Endothelial cell of umbilical vein (primary cell): ENCODE results near the gene ADH5.
"Not testable (repeated sequence)": the region's sequence is repeated elsewhere in the genome, so short reads cannot be mapped to it uniquely, and the experiment has no call there.

Source experiments
- CTCF ChIP-seq, 2 donors: IDR thresholded peaks; 1 replicate in 1 of 2; 2 replicates in 1 of 2; pipeline ENCODE4 v1.5.1; 2011; ENCODE audit warnings: low read length in 2 of 2, mild to moderate bottlenecking in 2 of 2, moderate library complexity in 2 of 2, control low read depth in 1 of 2, inconsistent platforms in 1 of 2, low read depth in 1 of 2; ENCODE audit not compliant: insufficient read depth in 1 of 2; ENCODE audit errors: extremely low read depth in 1 of 2
- EZH2 ChIP-seq: IDR thresholded peaks from 2 replicates; pipeline ENCODE4 v1.6.1; 2012; ENCODE audit warnings: borderline replicate concordance, low read depth, mild to moderate bottlenecking, moderate library complexity, low read length, inconsistent platforms; ENCODE audit not compliant: severe bottlenecking
- FOS ChIP-seq: IDR thresholded peaks from 2 replicates; pipeline ENCODE4 v1.6.1; 2011; ENCODE audit warnings: mild to moderate bottlenecking, low read length, moderate library complexity, borderline replicate concordance; ENCODE audit not compliant: insufficient read depth
- JUN ChIP-seq: IDR thresholded peaks from 2 replicates; pipeline ENCODE4 v1.6.1; 2011; ENCODE audit warnings: borderline replicate concordance, low read depth; ENCODE audit not compliant: insufficient read length, insufficient read depth
- MAX ChIP-seq: IDR thresholded peaks from 2 replicates; pipeline ENCODE4 v1.6.1; 2011; ENCODE audit not compliant: insufficient read depth, insufficient read length
- POLR2A ChIP-seq: IDR thresholded peaks from 2 replicates; pipeline ENCODE4 v1.6.1; 2012; ENCODE audit warnings: low read depth, mild to moderate bottlenecking, control low read depth, low read length
- POLR2AphosphoS5 ChIP-seq: IDR thresholded peaks from 2 replicates; pipeline ENCODE4 v1.6.1; 2012; ENCODE audit warnings: low read depth, mild to moderate bottlenecking, control low read depth, low read length, moderate library complexity; ENCODE audit not compliant: insufficient read depth

- not testable (repeated sequence) for TF ChIP-seq CTCF (IDR thresholded peaks at IDR 0.05; ENCODE audit: extremely low read depth in 1 of 2, insufficient read depth in 1 of 2, low read depth in 1 of 2, low read length in 2 of 2); JUN; MAX; EZH2; POLR2A; FOS; POLR2AphosphoS5
These were observed 64.8 kb downstream of the ADH5 start for GRCh38 chr4:99023800-99024251.
